Peyer's patch (tissue), 4 donors: ENCODE results near the gene PITPNM1.

Experiments
- POLR2A ChIP-seq, 2 donors: fragments of 450-650 bp; IDR thresholded peaks; one replicate each; pipeline ENCODE4 v1.5.1; 2017; ENCODE audit warnings: antibody characterized with exemption in 2 of 2, mild to moderate bottlenecking in 2 of 2, moderate library complexity in 2 of 2
- TF ChIP-seq, protein P1 (sequence below), 6 experiments: fragments of 450-650 bp in 4 of 6; fragments of 200-600 bp in 2 of 6; sonication (generic) in 1 of 6; IDR thresholded peaks; one replicate each; pipeline ENCODE4 v1.5.1; 2017 to 2019; ENCODE audit warnings: antibody characterized with exemption in 6 of 6, mild to moderate bottlenecking in 3 of 6, moderate library complexity in 1 of 6

GRCh38 chr11:67551127-67551526 is 46.0 kb upstream of the PITPNM1 start:
- TF ChIP-seq, protein P1, sequence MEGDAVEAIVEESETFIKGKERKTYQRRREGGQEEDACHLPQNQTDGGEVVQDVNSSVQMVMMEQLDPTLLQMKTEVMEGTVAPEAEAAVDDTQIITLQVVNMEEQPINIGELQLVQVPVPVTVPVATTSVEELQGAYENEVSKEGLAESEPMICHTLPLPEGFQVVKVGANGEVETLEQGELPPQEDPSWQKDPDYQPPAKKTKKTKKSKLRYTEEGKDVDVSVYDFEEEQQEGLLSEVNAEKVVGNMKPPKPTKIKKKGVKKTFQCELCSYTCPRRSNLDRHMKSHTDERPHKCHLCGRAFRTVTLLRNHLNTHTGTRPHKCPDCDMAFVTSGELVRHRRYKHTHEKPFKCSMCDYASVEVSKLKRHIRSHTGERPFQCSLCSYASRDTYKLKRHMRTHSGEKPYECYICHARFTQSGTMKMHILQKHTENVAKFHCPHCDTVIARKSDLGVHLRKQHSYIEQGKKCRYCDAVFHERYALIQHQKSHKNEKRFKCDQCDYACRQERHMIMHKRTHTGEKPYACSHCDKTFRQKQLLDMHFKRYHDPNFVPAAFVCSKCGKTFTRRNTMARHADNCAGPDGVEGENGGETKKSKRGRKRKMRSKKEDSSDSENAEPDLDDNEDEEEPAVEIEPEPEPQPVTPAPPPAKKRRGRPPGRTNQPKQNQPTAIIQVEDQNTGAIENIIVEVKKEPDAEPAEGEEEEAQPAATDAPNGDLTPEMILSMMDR (IDR thresholded peaks at IDR 0.05) = no peak
- TF ChIP-seq POLR2A (IDR thresholded peaks at IDR 0.05) = no peak
